CD4-positive, alpha-beta memory T cell (primary cell): ENCODE measurements around the gene MCF2L. TPM values are rescaled to one million over a fixed set of nuclear protein-coding genes. Genes with fewer than 3 reads are reported as not detected.
A peak's percentile ranks its signal among the peaks of the same experiment; 100 is the strongest.
"Not testable (repeated sequence)": the region's sequence is repeated elsewhere in the genome, so short reads cannot be mapped to it uniquely, and the experiment has no call there.

Source experiments
- CTCF ChIA-PET: fragments of 350-600 bp; sonication (Branson Sonifier 250); formaldehyde crosslinking; loops from one replicate; lab custom pipeline; 2021; ENCODE audit warnings: inconsistent platforms; ENCODE audit not compliant: partially characterized antibody; lab: Charles Lee
- POLR2A ChIA-PET: fragments of 350-600 bp; sonication (Branson Sonifier 250); formaldehyde crosslinking; loops from one replicate; lab custom pipeline; 2021; ENCODE audit not compliant: partially characterized antibody; lab: Charles Lee
- DNase-seq, 5 donors: peaks; one replicate each; pipeline versions ENCODE4 v3.0.0 to v3.0.0-alpha.2; 2020 to 2022; ENCODE audit warnings: mixed read lengths in 1 of 5
- H3K27ac ChIP-seq: one replicate; pipeline ENCODE4 v1.7.0; 2013; ENCODE audit warnings: low read depth, low read length
- H3K27me3 ChIP-seq: 2 replicates; pipeline ENCODE4 v1.7.0; 2013; ENCODE audit warnings: mild to moderate bottlenecking, low read length, moderate library complexity; ENCODE audit not compliant: insufficient read depth
- H3K36me3 ChIP-seq: 2 replicates; pipeline ENCODE4 v1.7.0; 2013; ENCODE audit warnings: mild to moderate bottlenecking, low read length, moderate library complexity; ENCODE audit not compliant: insufficient read depth
- H3K4me1 ChIP-seq: 2 replicates; pipeline ENCODE4 v1.7.0; 2013; ENCODE audit warnings: mild to moderate bottlenecking, low read length, moderate library complexity; ENCODE audit not compliant: insufficient read depth
- H3K4me3 ChIP-seq, 2 donors: one replicate each; pipeline ENCODE4 v1.7.0; 2013; ENCODE audit warnings: low read length in 2 of 2, mild to moderate bottlenecking in 1 of 2
- H3K9me3 ChIP-seq, 2 donors: one replicate each; pipeline ENCODE4 v1.7.0; 2013; ENCODE audit warnings: low read length in 2 of 2, control low read depth in 1 of 2; ENCODE audit not compliant: control insufficient read depth in 1 of 2
- H3K27ac Mint-ChIP-seq, 7 donors: one replicate each; pipeline ENCODE4 v1.8.0; 2020 to 2021; ENCODE audit warnings: mixed read lengths in 7 of 7, mild to moderate bottlenecking in 6 of 7, inconsistent platforms in 3 of 7, moderate library complexity in 3 of 7
- H3K27me3 Mint-ChIP-seq, 2 donors: one replicate each; pipeline ENCODE4 v1.8.0; 2020 to 2021; ENCODE audit warnings: mixed read lengths in 2 of 2
- H3K36me3 Mint-ChIP-seq, 2 donors: one replicate each; pipeline ENCODE4 v1.8.0; 2020 to 2021; ENCODE audit warnings: mixed read lengths in 2 of 2, inconsistent platforms in 1 of 2, mild to moderate bottlenecking in 1 of 2
- H3K4me1 Mint-ChIP-seq, 4 donors: one replicate each; pipeline ENCODE4 v1.8.0; 2020 to 2021; ENCODE audit warnings: mixed read lengths in 4 of 4, mild to moderate bottlenecking in 1 of 4
- H3K4me3 Mint-ChIP-seq, 8 donors: one replicate each; pipeline ENCODE4 v1.8.0; 2020 to 2021; ENCODE audit warnings: mixed read lengths in 8 of 8, mild to moderate bottlenecking in 7 of 8, moderate library complexity in 6 of 8, inconsistent platforms in 3 of 8
- H3K9me3 Mint-ChIP-seq, 8 donors: one replicate each; pipeline ENCODE4 v1.8.0; 2020 to 2021; ENCODE audit warnings: mixed read lengths in 8 of 8, mild to moderate bottlenecking in 5 of 8, inconsistent platforms in 3 of 8, moderate library complexity in 1 of 8
- intact Hi-C: fragments of 100-400 bp; cut with micrococcal nuclease; formaldehyde crosslinking; loops from one replicate; pipeline ENCODE4 v1.15.1; 2023
- polyA plus RNA-seq, 2 donors: library from polyadenylated mRNA; unstranded; fragments of 300-500 nt; fragmentation: Illumina TruSeq; gene quantifications; one replicate each; pipeline ENCODE4 v1.2.3, GENCODE V29; 2021
- total RNA-seq, 2 experiments: library from RNA; stranded (reverse); gene quantifications; one replicate each; pipeline ENCODE4 v1.2.3, GENCODE V29; 2021

Gene MCF2L
- total and polyA plus RNA-seq, 4 experiments from 2014 or later: 0.15 to 18.9 (median 10.4) TPM

GRCh38 chr13:113028336-113029060 lies 59.5 kb downstream of the MCF2L start:
- H3K27me3 Mint-ChIP-seq: no peaks in the 10 kb centered on the region
- CTCF ChIA-PET: interaction anchor here (1.1 to 3.5 kb wide), 6 partner anchors 16 to 88 kb away, joined by 3 to 24 read pairs (median 4); no protein-coding TSS in a partner anchor
- H3K4me1 Mint-ChIP-seq: peaks cover 0 to 4% (median 1%) of the 10 kb centered on the region in 4 donors
- no peak overlapping the region for H3K4me3 Mint-ChIP-seq
- Histone ChIP-seq H3K4me1 (no peaks in the 10 kb centered on the region), H3K27me3 (no peaks in the 10 kb centered on the region), H3K36me3 (no peaks in the 10 kb centered on the region), H3K27ac (no peak overlapping the region), H3K9me3 (no peaks in the 10 kb centered on the region), H3K4me3 (no peak overlapping the region)
- H3K9me3 Mint-ChIP-seq: no peaks in the 10 kb centered on the region
- no peak overlapping the region for H3K27ac Mint-ChIP-seq
- DNase-seq: no peak
- POLR2A ChIA-PET: no interaction called here
- intact Hi-C loops: loop anchor here (1.0 kb wide), 2 partner anchors 59 to 86 kb away; partner anchors contain the start of gene MCF2L
- no peaks in the 10 kb centered on the region for H3K36me3 Mint-ChIP-seq

DNA sequence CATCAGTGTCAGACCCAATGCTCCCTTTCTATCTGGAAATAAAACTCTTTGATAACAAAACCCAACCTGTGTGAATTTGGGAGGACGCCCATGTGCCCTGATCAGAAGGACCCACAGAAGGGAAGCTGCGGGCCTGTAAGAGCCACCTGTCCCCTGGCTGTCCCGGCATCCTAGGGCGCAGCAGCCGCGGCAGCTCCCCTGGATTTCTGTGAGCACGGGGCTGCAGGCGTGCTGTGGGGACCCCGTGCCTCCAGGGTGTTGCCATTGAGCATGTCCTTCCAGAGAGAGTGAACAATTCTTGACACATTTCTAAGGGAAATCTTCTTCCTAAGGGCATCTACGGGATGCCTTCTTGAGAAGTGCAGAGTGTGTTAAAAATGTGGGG lies 60.0 kb downstream of the MCF2L start:
- H3K4me3 ChIP-seq: no peak overlapping the region
- Mint-ChIP-seq H3K4me3 (no peak overlapping the region), H3K27ac (no peak overlapping the region), H3K27me3 (no peaks in the 10 kb centered on the region), H3K36me3 (no peaks in the 10 kb centered on the region), H3K4me1 (peaks cover 0 to 4% (median 1%) of the 10 kb centered on the region in 4 donors), H3K9me3 (no peaks in the 10 kb centered on the region)
- intact Hi-C loops: loop anchor here (1.0 kb wide), 2 partner anchors 60 to 87 kb away; partner anchors contain the start of gene MCF2L
- no peak for DNase-seq
- no peaks in the 10 kb centered on the region for H3K27me3 ChIP-seq
- ChIA-PET CTCF (interaction anchor here (1.1 to 3.5 kb wide), 3 partner anchors 9 to 88 kb away, joined by 3 to 24 read pairs (median 5); no protein-coding TSS in a partner anchor), POLR2A (no interaction called here)
- H3K9me3 ChIP-seq: no peaks in the 10 kb centered on the region
- no peak overlapping the region for H3K27ac ChIP-seq
- H3K36me3 ChIP-seq: no peaks in the 10 kb centered on the region
- no peaks in the 10 kb centered on the region for H3K4me1 ChIP-seq

GRCh38 chr13:113029487-113030258 lies 60.7 kb downstream of the MCF2L start:
- Histone ChIP-seq H3K4me1 (no peaks in the 10 kb centered on the region), H3K27me3 (no peaks in the 10 kb centered on the region), H3K27ac (no peak overlapping the region), H3K4me3 (no peak overlapping the region), H3K36me3 (no peaks in the 10 kb centered on the region), H3K9me3 (no peaks in the 10 kb centered on the region)
- POLR2A ChIA-PET: no interaction called here
- Mint-ChIP-seq H3K4me1 (peaks cover 0 to 4% (median 1%) of the 10 kb centered on the region in 4 donors), H3K4me3 (no peak overlapping the region), H3K27ac (no peak overlapping the region), H3K27me3 (no peaks in the 10 kb centered on the region), H3K36me3 (no peaks in the 10 kb centered on the region), H3K9me3 (no peaks in the 10 kb centered on the region)
- intact Hi-C loops: loop anchor here (1.0 kb wide), 2 partner anchors 60 to 87 kb away; partner anchors contain the start of gene MCF2L
- CTCF ChIA-PET: interaction anchor here (0.7 to 3.5 kb wide), 5 partner anchors 9 to 144 kb away, joined by 3 to 24 read pairs (median 3); no protein-coding TSS in a partner anchor
- peak in 4 of 5 donors; percentile 11 to 39 (median 21) for DNase-seq

DNA sequence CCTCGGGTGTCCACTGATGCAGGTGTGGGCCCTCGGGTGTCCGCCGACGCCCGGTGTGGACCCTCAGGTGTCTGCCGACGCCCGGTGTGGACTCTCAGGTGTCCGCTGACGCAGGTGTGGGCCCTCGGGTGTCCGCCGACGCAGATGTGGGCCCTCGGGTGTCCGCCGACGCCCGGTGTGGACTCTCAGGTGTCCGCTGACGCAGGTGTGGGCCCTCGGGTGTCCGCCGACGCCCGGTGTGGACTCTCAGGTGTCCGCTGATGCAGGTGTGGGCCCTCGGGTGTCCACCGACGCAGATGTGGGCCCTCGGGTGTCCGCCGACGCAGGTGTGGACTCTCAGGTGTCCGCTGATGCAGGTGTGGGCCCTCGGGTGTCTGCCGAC lies 61.2 kb downstream of the MCF2L start:
- POLR2A ChIA-PET, H3K4me1 Mint-ChIP-seq, H3K27me3 Mint-ChIP-seq, H3K9me3 ChIP-seq, H3K4me3 ChIP-seq, H3K27me3 ChIP-seq, H3K9me3 Mint-ChIP-seq, H3K36me3 ChIP-seq, intact Hi-C loops, H3K36me3 Mint-ChIP-seq, H3K4me1 ChIP-seq, H3K27ac Mint-ChIP-seq, H3K27ac ChIP-seq, DNase-seq, H3K4me3 Mint-ChIP-seq: not testable (repeated sequence)
- CTCF ChIA-PET: interaction anchor here (0.7 to 3.5 kb wide), 4 partner anchors 87 to 145 kb away, joined by 3 to 24 read pairs (median 8); no protein-coding TSS in a partner anchor

DNA sequence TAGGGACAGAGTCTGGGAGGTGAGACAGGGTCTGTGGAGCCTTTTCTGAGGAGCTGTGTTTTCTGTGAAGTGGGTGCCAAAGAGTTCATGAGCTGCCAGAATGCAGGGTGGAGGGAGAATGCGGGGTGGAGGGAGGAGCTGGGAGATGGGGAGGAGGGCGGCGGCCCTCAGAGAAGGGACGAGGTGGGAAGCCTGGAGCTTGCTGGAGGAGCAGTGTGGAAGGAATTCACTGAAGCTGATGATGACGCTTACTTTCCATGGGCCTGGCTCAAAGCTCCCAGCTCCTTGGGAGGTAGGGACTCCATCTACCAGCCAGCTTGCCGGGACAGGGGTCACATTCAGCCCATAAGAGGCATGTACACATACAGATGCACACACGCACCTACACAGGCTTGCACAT lies 62.5 kb downstream of the MCF2L start:
- H3K4me3 Mint-ChIP-seq: no peak overlapping the region
- no peaks in the 10 kb centered on the region for H3K9me3 Mint-ChIP-seq
- peaks cover 0 to 4% (median 2%) of the 10 kb centered on the region in 4 donors for H3K4me1 Mint-ChIP-seq
- Histone ChIP-seq H3K36me3 (no peaks in the 10 kb centered on the region), H3K4me1 (no peaks in the 10 kb centered on the region), H3K27me3 (no peaks in the 10 kb centered on the region), H3K9me3 (no peaks in the 10 kb centered on the region), H3K4me3 (no peak overlapping the region), H3K27ac (no peak overlapping the region)
- intact Hi-C loops: no loop called here
- no peak overlapping the region for H3K27ac Mint-ChIP-seq
- H3K36me3 Mint-ChIP-seq: no peaks in the 10 kb centered on the region
- ChIA-PET POLR2A (no interaction called here), CTCF (interaction anchor here (2.5 kb wide), 1 partner anchor 89 kb away, joined by 14 read pairs; no protein-coding TSS in a partner anchor)
- no peak for DNase-seq
- no peaks in the 10 kb centered on the region for H3K27me3 Mint-ChIP-seq

DNA sequence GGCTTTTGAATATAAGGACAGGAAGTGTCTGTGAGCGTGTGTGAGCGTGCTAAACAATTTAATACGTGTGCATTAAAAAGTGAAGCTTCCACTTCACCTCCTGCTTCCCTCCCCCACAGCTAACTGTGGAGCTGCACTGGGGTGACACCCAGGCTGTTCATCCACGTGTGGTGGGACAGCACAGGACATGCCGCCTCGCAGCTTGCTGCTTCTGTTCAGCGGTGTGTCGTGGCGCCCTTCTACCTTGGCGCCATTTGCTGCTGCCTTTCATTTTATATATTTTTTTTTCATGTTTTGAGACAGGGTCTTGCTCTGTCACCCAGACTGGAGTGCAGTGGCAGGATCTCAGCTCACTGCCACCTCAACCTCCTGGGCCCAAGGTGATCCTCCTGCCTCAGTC lies 63.3 kb downstream of the MCF2L start:
- intact Hi-C loops: no loop called here
- ChIA-PET CTCF (interaction anchor here (2.5 kb wide), 1 partner anchor 89 kb away, joined by 14 read pairs; no protein-coding TSS in a partner anchor), POLR2A (interaction anchor here (1.2 kb wide), 1 partner anchor 89 kb away, joined by 4 read pairs; no protein-coding TSS in a partner anchor)
- no peaks in the 10 kb centered on the region for H3K27me3 Mint-ChIP-seq
- H3K27ac Mint-ChIP-seq: peak overlapping the region in 1 of 7 donors; percentile 32
- Histone ChIP-seq H3K9me3 (no peaks in the 10 kb centered on the region), H3K27me3 (no peaks in the 10 kb centered on the region), H3K4me3 (no peak overlapping the region), H3K27ac (no peak overlapping the region), H3K4me1 (no peaks in the 10 kb centered on the region), H3K36me3 (no peaks in the 10 kb centered on the region)
- H3K4me1 Mint-ChIP-seq: peaks cover 0 to 4% (median 2%) of the 10 kb centered on the region in 4 donors
- H3K4me3 Mint-ChIP-seq: no peak overlapping the region
- DNase-seq: no peak
- H3K9me3 Mint-ChIP-seq: no peaks in the 10 kb centered on the region
- H3K36me3 Mint-ChIP-seq: no peaks in the 10 kb centered on the region
